HepG2 (cell line): Measurements from ENCODE around the gene OTOP2. TPM values are rescaled to one million over a fixed set of nuclear protein-coding genes. Genes with fewer than 3 reads are reported as not detected.

Experiments
- HHEX ChIP-seq: IDR thresholded peaks from 2 replicates; pipeline ENCODE4 v1.6.1; 2016; ENCODE audit warnings: control low read depth
- HNRNPH1 ChIP-seq: fragments of 200-400 bp; formaldehyde crosslinking; optimal IDR thresholded peaks from 2 replicates; pipeline ENCODE3; 2017; ENCODE audit warnings: mild to moderate bottlenecking, low read depth, low read length
- NFIB ChIP-seq: sonication (generic); formaldehyde crosslinking; IDR thresholded peaks from 2 replicates; pipeline ENCODE4 v1.9.0; 2021; ENCODE audit warnings: missing genetic modification reagents, mild to moderate bottlenecking, borderline replicate concordance
- SOX5 ChIP-seq: IDR thresholded peaks from 2 replicates; pipeline ENCODE4 v1.6.1; 2016; ENCODE audit warnings: borderline replicate concordance
- ZFP62 ChIP-seq: sonication (generic); formaldehyde crosslinking; IDR thresholded peaks from 2 replicates; pipeline ENCODE4 v1.4.0; 2020; ENCODE audit warnings: missing genetic modification reagents
- polyA plus RNA-seq, 8 experiments: library from polyadenylated mRNA; depleted of rRNA in 3 of 8; stranded (reverse) in 7 of 8; unstranded in 1 of 8; fragments of >200 nt; fragmentation: Illumina TruSeq in 4 of 8; extraction: Trizol in 4 of 8; gene quantifications; 2 replicates each; pipeline versions ENCODE4 v1.2.1 to v1.2.3, GENCODE V29; 2011 to 2016; ENCODE audit warnings: low read depth in 4 of 8, missing spikeins in 1 of 8, mixed read lengths in 1 of 8; ENCODE audit not compliant: insufficient read depth in 1 of 8
- total RNA-seq, 5 experiments: library from RNA; depleted of rRNA; stranded (reverse); fragments of >200 nt; fragmentation: Illumina TruSeq; extraction: Trizol; gene quantifications; 2 replicates each; pipeline ENCODE4 v1.2.3, GENCODE V29; 2016; ENCODE audit warnings: low read depth in 1 of 5
- TF ChIP-seq, protein P1 (sequence below): sonication (generic); formaldehyde crosslinking; IDR thresholded peaks from 2 replicates; pipeline ENCODE4 v1.5.1; 2020; ENCODE audit warnings: mild to moderate bottlenecking, missing genetic modification reagents
- TF ChIP-seq, protein P2 (sequence below): sonication (generic); formaldehyde crosslinking; IDR thresholded peaks from 2 replicates; pipeline ENCODE4 v1.4.0; 2020; ENCODE audit warnings: missing genetic modification reagents
- TF ChIP-seq, protein P3 (sequence below): sonication (generic); formaldehyde crosslinking; IDR thresholded peaks from 2 replicates; pipeline ENCODE4 v1.5.1; 2020; ENCODE audit warnings: mild to moderate bottlenecking, missing genetic modification reagents, borderline replicate concordance
- TF ChIP-seq, protein P4 (sequence below): sonication (generic); formaldehyde crosslinking; IDR thresholded peaks from 2 replicates; pipeline ENCODE4 v1.9.0; 2021; ENCODE audit warnings: mild to moderate bottlenecking, missing genetic modification reagents

OTOP2 gene
- total and polyA plus RNA-seq, 2 of the 13 experiments (the other 11 are each of a cell fraction or from before 2014, with no cell fraction given): not detected

DNA sequence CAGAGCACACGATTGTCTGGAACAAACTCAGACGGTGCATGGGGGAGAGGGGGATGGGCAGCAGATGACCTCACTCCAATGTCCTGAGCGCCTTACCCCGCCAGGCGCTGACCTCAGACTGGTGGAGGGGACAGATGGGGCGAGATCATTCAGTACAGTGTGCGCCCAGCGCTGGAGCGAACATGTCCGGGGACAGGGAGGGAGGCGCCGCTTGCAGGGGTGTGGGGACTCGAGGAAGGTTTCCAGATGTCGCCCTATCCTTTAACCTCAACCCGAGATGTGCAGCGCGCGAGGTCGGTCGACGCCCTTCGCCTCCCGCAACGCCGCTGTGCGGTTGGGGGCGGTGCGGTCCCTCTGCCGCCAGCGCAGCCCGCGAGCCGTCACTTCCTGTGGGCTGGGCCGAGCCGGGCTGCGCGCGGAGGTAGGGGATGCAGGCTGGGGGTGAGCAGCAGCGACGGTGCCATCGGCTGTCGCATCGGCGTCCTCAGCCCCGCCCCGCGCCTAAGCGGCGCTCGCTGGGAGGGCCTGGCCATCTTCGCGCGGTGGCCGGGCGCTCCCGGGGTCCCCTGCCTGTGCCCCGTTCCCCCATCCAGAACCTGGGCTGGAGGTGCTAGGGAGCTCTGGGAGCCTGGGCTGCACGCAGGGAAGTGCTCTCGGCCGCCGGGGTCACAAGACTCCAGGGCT, 58.0 kb downstream of the OTOP2 start (continued):
- TF ChIP-seq NFIB (CRISPR knock-in tag) (no peak), HHEX (no peak), SOX5 (peak; percentile 33), ZFP62 (CRISPR knock-in tag) (no peak), HNRNPH1 (no peak)
- TF ChIP-seq, protein P1, sequence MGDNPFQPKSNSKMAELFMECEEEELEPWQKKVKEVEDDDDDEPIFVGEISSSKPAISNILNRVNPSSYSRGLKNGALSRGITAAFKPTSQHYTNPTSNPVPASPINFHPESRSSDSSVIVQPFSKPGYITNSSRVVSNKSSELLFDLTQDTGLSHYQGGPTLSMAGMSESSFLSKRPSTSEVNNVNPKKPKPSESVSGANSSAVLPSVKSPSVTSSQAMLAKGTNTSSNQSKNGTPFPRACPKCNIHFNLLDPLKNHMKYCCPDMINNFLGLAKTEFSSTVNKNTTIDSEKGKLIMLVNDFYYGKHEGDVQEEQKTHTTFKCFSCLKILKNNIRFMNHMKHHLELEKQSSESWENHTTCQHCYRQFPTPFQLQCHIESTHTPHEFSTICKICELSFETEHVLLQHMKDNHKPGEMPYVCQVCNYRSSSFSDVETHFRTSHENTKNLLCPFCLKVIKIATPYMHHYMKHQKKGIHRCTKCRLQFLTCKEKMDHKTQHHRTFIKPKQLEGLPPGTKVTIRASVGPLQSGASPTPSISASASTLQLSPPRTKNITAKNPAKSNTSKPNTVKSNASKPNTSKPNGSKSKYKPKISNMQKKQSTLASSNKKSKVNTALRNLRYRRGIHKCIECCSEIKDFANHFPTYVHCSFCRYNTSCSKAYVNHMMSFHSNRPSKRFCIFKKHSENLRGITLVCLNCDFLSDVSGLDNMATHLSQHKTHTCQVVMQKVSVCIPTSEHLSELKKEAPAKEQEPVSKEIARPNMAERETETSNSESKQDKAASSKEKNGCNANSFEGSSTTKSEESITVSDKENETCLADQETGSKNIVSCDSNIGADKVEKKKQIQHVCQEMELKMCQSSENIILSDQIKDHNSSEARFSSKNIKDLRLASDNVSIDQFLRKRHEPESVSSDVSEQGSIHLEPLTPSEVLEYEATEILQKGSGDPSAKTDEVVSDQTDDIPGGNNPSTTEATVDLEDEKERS (CRISPR knock-in tag): peak; percentile 93
- TF ChIP-seq, protein P2, sequence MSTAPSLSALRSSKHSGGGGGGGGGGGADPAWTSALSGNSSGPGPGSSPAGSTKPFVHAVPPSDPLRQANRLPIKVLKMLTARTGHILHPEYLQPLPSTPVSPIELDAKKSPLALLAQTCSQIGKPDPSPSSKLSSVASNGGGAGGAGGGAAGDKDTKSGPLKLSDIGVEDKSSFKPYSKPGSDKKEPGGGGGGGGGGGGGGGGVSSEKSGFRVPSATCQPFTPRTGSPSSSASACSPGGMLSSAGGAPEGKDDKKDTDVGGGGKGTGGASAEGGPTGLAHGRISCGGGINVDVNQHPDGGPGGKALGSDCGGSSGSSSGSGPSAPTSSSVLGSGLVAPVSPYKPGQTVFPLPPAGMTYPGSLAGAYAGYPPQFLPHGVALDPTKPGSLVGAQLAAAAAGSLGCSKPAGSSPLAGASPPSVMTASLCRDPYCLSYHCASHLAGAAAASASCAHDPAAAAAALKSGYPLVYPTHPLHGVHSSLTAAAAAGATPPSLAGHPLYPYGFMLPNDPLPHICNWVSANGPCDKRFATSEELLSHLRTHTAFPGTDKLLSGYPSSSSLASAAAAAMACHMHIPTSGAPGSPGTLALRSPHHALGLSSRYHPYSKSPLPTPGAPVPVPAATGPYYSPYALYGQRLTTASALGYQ (CRISPR knock-in tag): no peak; the same call in 1 of the 2 replicates
- TF ChIP-seq, protein P3, sequence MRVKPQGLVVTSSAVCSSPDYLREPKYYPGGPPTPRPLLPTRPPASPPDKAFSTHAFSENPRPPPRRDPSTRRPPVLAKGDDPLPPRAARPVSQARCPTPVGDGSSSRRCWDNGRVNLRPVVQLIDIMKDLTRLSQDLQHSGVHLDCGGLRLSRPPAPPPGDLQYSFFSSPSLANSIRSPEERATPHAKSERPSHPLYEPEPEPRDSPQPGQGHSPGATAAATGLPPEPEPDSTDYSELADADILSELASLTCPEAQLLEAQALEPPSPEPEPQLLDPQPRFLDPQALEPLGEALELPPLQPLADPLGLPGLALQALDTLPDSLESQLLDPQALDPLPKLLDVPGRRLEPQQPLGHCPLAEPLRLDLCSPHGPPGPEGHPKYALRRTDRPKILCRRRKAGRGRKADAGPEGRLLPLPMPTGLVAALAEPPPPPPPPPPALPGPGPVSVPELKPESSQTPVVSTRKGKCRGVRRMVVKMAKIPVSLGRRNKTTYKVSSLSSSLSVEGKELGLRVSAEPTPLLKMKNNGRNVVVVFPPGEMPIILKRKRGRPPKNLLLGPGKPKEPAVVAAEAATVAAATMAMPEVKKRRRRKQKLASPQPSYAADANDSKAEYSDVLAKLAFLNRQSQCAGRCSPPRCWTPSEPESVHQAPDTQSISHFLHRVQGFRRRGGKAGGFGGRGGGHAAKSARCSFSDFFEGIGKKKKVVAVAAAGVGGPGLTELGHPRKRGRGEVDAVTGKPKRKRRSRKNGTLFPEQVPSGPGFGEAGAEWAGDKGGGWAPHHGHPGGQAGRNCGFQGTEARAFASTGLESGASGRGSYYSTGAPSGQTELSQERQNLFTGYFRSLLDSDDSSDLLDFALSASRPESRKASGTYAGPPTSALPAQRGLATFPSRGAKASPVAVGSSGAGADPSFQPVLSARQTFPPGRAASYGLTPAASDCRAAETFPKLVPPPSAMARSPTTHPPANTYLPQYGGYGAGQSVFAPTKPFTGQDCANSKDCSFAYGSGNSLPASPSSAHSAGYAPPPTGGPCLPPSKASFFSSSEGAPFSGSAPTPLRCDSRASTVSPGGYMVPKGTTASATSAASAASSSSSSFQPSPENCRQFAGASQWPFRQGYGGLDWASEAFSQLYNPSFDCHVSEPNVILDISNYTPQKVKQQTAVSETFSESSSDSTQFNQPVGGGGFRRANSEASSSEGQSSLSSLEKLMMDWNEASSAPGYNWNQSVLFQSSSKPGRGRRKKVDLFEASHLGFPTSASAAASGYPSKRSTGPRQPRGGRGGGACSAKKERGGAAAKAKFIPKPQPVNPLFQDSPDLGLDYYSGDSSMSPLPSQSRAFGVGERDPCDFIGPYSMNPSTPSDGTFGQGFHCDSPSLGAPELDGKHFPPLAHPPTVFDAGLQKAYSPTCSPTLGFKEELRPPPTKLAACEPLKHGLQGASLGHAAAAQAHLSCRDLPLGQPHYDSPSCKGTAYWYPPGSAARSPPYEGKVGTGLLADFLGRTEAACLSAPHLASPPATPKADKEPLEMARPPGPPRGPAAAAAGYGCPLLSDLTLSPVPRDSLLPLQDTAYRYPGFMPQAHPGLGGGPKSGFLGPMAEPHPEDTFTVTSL: peak; percentile 12; the same call in 1 of the 2 replicates
- TF ChIP-seq, protein P4, sequence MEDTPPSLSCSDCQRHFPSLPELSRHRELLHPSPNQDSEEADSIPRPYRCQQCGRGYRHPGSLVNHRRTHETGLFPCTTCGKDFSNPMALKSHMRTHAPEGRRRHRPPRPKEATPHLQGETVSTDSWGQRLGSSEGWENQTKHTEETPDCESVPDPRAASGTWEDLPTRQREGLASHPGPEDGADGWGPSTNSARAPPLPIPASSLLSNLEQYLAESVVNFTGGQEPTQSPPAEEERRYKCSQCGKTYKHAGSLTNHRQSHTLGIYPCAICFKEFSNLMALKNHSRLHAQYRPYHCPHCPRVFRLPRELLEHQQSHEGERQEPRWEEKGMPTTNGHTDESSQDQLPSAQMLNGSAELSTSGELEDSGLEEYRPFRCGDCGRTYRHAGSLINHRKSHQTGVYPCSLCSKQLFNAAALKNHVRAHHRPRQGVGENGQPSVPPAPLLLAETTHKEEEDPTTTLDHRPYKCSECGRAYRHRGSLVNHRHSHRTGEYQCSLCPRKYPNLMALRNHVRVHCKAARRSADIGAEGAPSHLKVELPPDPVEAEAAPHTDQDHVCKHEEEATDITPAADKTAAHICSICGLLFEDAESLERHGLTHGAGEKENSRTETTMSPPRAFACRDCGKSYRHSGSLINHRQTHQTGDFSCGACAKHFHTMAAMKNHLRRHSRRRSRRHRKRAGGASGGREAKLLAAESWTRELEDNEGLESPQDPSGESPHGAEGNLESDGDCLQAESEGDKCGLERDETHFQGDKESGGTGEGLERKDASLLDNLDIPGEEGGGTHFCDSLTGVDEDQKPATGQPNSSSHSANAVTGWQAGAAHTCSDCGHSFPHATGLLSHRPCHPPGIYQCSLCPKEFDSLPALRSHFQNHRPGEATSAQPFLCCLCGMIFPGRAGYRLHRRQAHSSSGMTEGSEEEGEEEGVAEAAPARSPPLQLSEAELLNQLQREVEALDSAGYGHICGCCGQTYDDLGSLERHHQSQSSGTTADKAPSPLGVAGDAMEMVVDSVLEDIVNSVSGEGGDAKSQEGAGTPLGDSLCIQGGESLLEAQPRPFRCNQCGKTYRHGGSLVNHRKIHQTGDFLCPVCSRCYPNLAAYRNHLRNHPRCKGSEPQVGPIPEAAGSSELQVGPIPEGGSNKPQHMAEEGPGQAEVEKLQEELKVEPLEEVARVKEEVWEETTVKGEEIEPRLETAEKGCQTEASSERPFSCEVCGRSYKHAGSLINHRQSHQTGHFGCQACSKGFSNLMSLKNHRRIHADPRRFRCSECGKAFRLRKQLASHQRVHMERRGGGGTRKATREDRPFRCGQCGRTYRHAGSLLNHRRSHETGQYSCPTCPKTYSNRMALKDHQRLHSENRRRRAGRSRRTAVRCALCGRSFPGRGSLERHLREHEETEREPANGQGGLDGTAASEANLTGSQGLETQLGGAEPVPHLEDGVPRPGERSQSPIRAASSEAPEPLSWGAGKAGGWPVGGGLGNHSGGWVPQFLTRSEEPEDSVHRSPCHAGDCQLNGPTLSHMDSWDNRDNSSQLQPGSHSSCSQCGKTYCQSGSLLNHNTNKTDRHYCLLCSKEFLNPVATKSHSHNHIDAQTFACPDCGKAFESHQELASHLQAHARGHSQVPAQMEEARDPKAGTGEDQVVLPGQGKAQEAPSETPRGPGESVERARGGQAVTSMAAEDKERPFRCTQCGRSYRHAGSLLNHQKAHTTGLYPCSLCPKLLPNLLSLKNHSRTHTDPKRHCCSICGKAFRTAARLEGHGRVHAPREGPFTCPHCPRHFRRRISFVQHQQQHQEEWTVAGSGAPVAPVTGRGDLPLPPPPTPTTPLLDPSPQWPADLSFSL (CRISPR knock-in tag): no peak; the same call in 1 of the 2 replicates
